MM.1S (cell line): ENCODE data around the gene RPA3.

Experiments
- EZH2 ChIP-seq: fragments of 300-600 bp; sonication (generic); optimal IDR thresholded peaks from 2 replicates; pipeline ENCODE3; 2017; ENCODE audit warnings: low read depth, mild to moderate bottlenecking, antibody characterized with exemption, low read length, mixed read lengths
- EZH2phosphoT487 ChIP-seq: fragments of 300-600 bp; sonication (generic); IDR thresholded peaks from 2 replicates; pipeline ENCODE4 v1.6.1; 2018; ENCODE audit warnings: antibody characterized with exemption, low read length
- TF ChIP-seq, protein P1 (sequence below): fragments of 300-600 bp; sonication (generic); IDR thresholded peaks from 2 replicates; pipeline ENCODE4 v1.5.1; 2016; ENCODE audit warnings: antibody characterized with exemption, low read length, mixed read lengths

DNA sequence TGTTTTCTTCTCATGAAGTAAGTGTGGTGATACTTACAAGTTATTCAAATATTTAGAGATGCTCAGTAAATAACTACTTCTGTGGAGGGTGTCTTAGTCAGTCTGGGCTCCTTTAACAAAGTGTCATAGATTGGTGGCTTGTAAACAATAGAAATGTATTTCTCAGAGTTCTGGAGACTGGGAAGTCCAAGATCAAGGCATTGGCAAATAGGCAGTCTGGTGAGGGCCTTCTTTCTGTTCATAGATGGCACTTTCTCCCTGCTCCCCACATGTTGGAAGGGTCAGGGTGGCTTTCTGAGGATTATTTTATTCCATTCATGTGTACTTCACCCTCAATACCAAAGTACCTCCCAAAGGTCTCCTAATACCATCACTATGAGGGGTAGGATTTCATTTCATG is 18.4 kb downstream of the RPA3 start:
- TF ChIP-seq, protein P1, sequence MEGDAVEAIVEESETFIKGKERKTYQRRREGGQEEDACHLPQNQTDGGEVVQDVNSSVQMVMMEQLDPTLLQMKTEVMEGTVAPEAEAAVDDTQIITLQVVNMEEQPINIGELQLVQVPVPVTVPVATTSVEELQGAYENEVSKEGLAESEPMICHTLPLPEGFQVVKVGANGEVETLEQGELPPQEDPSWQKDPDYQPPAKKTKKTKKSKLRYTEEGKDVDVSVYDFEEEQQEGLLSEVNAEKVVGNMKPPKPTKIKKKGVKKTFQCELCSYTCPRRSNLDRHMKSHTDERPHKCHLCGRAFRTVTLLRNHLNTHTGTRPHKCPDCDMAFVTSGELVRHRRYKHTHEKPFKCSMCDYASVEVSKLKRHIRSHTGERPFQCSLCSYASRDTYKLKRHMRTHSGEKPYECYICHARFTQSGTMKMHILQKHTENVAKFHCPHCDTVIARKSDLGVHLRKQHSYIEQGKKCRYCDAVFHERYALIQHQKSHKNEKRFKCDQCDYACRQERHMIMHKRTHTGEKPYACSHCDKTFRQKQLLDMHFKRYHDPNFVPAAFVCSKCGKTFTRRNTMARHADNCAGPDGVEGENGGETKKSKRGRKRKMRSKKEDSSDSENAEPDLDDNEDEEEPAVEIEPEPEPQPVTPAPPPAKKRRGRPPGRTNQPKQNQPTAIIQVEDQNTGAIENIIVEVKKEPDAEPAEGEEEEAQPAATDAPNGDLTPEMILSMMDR: no peak
- TF ChIP-seq EZH2phosphoT487: no peak
- TF ChIP-seq EZH2: no peak
